ENCODE measurements around the gene PKNOX2.

Gene PKNOX2

GRCh38 chr11:125429174-125429707, 264.7 kb downstream of the PKNOX2 start:
- Mint-ChIP-seq H3K9me3 (no peaks in the 10 kb centered on the region), H3K36me3 (ENCODE audit: low read depth) (peaks cover 21% of the 10 kb centered on the region), H3K27me3 (ENCODE audit: low read depth, poor library complexity) (peaks cover 2% of the 10 kb centered on the region), H3K4me1 (peaks cover 15% of the 10 kb centered on the region), H3K4me3 (no peak overlapping the region), H3K27ac (no peak overlapping the region)
- TF ChIP-seq CTCF (IDR thresholded peaks at IDR 0.05), result peak; percentile 62
- peak; percentile 78 for DNase-seq

- no peak for DNase-seq
- H3K27me3 Mint-ChIP-seq (ENCODE audit: low read depth, poor library complexity), result peaks cover 2% of the 10 kb centered on the region
- H3K4me3 Mint-ChIP-seq, result no peak overlapping the region
- no peaks in the 10 kb centered on the region for H3K9me3 Mint-ChIP-seq
- H3K4me1 Mint-ChIP-seq, result peaks cover 10% of the 10 kb centered on the region
- TF ChIP-seq CTCF (IDR thresholded peaks at IDR 0.05), result no peak
- no peak overlapping the region for H3K27ac Mint-ChIP-seq
- H3K36me3 Mint-ChIP-seq (ENCODE audit: low read depth), result peaks cover 21% of the 10 kb centered on the region
Measured at GRCh38 chr11:125429807-125430678, 265.5 kb downstream of the PKNOX2 start.

- Mint-ChIP-seq H3K36me3 (ENCODE audit: low read depth) (peaks cover 21% of the 10 kb centered on the region), H3K27me3 (ENCODE audit: low read depth, poor library complexity) (peaks cover 2% of the 10 kb centered on the region), H3K4me1 (peaks cover 19% of the 10 kb centered on the region), H3K9me3 (no peaks in the 10 kb centered on the region), H3K27ac (no peak overlapping the region), H3K4me3 (no peak overlapping the region)
- DNase-seq, result no peak
- no peak for TF ChIP-seq CTCF (IDR thresholded peaks at IDR 0.05)
Measured at GRCh38 chr11:125431009-125431408, 266.5 kb downstream of the PKNOX2 start.

GRCh38 chr11:125431481-125431880, 266.9 kb downstream of the PKNOX2 start:
- Mint-ChIP-seq H3K4me3 (no peak overlapping the region), H3K27ac (no peak overlapping the region), H3K9me3 (no peaks in the 10 kb centered on the region), H3K4me1 (peaks cover 19% of the 10 kb centered on the region), H3K36me3 (ENCODE audit: low read depth) (peaks cover 21% of the 10 kb centered on the region), H3K27me3 (ENCODE audit: low read depth, poor library complexity) (peaks cover 2% of the 10 kb centered on the region)
- TF ChIP-seq CTCF (IDR thresholded peaks at IDR 0.05), result no peak
- no peak for DNase-seq

GRCh38 chr11:125433454-125434121, 269.0 kb downstream of the PKNOX2 start:
- Mint-ChIP-seq H3K9me3 (no peaks in the 10 kb centered on the region), H3K4me3 (no peak overlapping the region), H3K36me3 (ENCODE audit: low read depth) (peaks cover 21% of the 10 kb centered on the region), H3K27me3 (ENCODE audit: low read depth, poor library complexity) (peaks cover 7% of the 10 kb centered on the region), H3K27ac (no peak overlapping the region), H3K4me1 (peaks cover 19% of the 10 kb centered on the region)
- TF ChIP-seq CTCF (IDR thresholded peaks at IDR 0.05), result peak; percentile 57
- DNase-seq, result peak; percentile 60
